HG03060 (cell line): ENCODE results near the gene PRR35.

Source experiments
- ATAC-seq: cut with Tn5 transposase; IDR thresholded peaks from one replicate; pipeline ENCODE4 v1.9.1; 2021; ENCODE audit warnings: low read depth, moderate number of reproducible peaks; ENCODE audit not compliant: unreplicated experiment

PRR35 gene

DNA sequence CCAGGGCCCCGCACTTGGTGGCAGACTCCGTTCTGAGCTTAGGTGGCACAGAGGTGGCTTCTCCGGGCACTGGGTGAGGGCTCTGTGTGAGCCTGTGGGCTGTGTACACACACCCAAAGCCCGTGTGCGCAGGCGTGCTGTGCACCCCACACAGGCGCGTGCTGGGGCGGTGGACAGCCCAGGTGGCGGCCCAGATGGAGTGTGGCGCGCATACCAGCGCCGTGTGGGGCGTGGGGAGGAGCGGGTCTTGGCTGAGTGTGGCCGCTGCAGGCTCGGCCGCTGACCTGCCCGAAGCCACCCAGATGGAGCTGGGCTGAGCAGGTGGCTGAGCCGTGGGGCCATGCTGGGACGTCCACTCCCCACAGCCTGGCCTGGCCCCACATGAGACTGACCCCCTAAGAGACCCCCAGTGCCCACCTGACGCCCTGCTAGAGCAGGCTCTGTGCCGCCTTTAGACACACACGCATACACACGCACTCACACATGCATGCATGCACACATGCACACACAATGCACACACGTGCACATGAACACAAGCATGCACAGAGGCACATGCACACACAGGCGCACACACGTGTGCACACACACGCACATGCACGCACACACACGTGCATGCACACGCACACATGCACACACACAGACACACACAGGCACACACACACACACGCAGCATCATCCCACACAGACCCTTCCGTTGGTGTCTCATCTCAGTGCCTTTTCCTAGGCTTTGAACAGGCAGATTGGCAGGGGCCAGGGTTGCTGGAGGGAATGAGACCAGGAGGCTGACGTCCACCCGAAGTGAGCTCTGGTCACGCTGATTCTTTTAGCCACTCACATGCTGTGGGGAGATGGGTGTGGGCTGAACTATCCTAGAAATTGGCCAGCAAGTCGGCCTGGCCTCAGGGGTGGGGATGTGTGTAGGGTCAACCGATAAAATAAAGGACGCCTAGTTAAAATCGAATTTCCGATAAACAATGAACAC lies 2.1 kb downstream of the PRR35 start:
- ATAC-seq: no peak

DNA sequence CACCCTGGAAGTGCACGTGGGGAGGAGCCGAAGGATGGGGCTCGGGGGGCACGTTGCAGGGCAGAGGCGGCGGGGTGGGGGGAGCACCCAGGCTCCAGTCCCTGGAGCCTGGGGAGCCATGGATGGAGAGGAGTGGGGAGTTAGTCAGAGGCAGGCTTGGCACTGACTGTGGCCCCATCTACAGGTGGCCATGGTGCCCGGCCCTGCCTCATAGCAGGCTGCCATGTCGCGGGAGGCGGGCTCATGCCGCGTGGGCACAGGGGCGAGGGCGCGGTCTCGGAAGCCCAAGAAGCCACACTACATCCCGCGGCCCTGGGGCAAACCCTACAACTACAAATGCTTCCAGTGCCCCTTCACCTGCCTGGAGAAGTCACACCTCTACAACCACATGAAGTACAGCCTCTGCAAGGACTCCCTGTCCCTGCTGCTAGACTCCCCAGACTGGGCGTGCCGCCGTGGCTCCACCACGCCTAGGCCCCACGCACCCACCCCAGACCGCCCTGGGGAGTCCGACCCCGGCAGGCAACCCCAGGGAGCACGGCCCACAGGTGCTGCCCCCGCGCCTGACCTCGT lies 3.0 kb downstream of the PRR35 start:
- ATAC-seq: no peak

GRCh38 chr16:564690-565418 lies 4.7 kb downstream of the PRR35 start:
- no peak for ATAC-seq

GRCh38 chr16:565419-566330 lies 5.5 kb downstream of the PRR35 start:
- no peak for ATAC-seq

- no peak for ATAC-seq
Observed at GRCh38 chr16:566475-567372, 6.5 kb downstream of the PRR35 start, which contains the start of gene NHLRC4. Gene NHLRC4 (plus strand): TSS chr16:567005. CDS start chr16:568048, 1,043 bp downstream.

DNA sequence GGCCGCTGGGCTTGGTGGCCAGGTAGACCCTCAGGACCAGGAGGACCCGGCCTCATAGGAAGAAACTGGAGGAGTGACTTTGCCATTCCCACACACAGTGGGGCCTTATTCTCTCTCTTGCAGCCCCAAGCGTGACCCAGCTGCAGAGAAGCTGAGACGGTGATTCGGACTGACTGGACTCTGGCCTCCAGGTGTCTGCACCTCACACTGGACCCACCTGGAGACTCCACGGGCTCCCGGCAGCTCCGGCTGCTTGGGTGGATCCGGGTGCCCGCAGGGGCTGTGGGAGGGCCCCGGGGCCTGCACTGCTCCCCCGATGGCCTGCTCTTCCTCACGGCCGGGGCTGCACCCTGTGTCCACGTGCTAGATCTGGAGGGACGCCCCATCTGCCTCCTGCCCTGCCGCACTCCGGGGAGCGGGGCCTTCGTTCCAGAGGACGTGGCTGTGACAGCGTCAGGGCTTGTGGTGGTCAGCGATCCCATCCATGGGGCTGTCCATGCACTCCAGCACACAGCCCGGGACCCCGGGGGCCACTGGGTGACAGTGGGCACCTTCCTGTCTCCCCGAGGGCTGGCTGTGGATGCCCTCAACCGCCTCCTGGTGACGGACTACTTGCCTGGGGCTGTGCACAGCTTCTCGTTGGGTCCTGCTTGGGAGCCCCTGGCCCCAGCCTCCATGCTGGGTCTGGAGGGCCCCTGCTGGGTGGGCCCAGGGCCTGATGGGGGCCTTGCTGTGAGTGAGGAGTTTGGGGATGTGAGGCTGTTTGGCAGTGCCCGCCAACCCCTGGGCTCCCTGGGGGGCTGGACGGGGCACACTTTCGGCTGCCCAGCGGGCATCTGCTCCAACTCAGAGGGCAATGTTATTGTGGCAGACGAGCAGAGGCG lies 7.4 kb downstream of the PRR35 start:
- ATAC-seq: no peak

GRCh38 chr16:568401-569258 lies 8.4 kb downstream of the PRR35 start:
- ATAC-seq: no peak

GRCh38 chr16:569445-570254 lies 9.5 kb downstream of the PRR35 start, which contains the start of gene PIGQ:
Gene PIGQ (plus strand): TSS chr16:569968. CDS start chr16:574075, 4,107 bp downstream.
- no peak for ATAC-seq

GRCh38 chr16:572865-573650 lies 12.9 kb downstream of the PRR35 start:
- no peak for ATAC-seq

DNA sequence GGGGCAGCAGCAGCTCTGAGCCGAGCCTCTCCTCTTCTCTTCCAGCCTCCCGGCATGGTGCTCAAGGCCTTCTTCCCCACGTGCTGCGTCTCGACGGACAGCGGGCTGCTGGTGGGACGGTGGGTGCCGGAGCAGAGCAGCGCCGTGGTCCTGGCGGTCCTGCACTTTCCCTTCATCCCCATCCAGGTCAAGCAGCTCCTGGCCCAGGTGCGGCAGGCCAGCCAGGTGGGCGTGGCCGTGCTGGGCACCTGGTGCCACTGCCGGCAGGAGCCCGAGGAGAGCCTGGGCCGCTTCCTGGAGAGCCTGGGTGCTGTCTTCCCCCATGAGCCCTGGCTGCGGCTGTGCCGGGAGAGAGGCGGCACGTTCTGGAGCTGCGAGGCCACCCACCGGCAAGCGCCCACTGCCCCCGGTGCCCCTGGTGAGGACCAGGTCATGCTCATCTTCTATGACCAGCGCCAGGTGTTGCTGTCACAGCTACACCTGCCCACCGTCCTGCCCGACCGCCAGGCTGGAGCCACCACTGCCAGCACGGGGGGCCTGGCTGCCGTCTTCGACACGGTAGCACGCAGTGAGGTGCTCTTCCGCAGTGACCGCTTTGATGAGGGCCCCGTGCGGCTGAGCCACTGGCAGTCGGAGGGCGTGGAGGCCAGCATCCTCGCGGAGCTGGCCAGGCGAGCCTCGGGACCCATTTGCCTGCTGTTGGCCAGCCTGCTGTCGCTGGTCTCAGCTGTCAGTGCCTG lies 14.0 kb downstream of the PRR35 start:
- ATAC-seq: no peak

DNA sequence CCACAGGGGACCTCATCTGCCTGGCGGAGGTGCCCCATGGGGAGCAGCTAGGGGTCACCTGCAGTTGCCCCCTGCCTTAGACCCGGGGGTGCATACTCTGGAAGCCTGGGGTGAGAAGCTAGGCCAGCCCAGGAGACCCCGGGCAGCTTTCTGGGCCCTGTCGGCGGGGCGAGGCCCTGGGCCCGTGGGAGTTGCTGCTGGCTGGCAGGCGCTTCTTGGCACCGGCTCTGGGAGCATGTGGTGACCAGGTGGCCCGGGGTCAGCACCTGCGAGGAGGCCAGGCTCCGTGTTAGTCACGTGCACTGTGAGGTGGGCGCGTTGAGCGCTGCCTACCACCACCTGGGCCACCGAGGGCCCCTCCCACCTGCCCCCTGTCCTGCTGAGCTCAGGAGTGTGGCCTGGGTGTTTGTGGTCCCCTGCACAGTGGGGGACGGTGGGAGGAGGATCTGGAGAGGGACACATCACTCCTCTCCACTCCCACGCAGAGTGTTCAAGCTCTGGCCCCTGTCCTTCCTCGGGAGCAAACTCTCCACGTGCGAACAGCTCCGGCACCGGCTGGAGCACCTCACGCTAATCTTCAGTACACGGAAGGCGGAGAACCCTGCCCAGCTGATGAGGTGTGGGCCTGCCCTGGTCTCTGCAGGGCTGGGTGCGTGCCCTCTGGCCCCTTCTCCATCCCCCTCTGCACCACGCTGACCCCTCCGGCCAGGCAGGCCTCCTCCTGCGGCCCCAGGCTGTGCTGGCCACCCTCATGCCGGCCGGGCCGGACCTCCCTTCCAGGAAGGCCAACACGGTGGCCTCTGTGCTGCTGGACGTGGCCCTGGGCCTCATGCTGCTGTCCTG lies 15.4 kb downstream of the PRR35 start:
- no peak for ATAC-seq

- no peak for ATAC-seq
Observed at GRCh38 chr16:576197-576822, 16.1 kb downstream of the PRR35 start.

DNA sequence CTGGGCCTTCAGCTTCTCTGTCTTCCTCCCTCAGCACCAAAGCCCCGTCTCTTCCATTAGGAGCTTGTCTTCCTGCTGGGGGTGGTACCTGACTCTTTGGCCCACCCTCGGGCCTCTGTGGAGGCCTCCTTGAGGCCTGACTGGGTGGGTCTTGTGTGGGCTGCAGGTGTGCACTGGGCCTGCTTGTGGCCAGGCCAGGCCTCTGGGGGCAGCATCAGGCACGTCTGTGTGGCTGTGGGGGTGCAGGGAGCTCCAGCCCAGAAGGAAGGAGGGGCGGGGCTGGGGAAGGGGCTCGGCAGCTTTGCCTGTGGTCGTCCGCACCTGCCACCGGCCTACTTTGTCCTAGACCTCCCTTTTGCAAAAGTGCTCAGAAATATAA lies 16.6 kb downstream of the PRR35 start:
- ATAC-seq: no peak

- no peak for ATAC-seq
Observed at GRCh38 chr16:577796-578195, 17.6 kb downstream of the PRR35 start.
